Stomach (tissue), 4 donors: ENCODE results near the gene EIF4E.

Source experiments
- CTCF ChIP-seq, 7 experiments: fragments of 450-650 bp in 4 of 7; fragments of 200-600 bp in 3 of 7; sonication (generic) in 3 of 7; IDR thresholded peaks; one replicate each; pipeline ENCODE4 v1.5.1; 2016 to 2019; ENCODE audit warnings: antibody characterized with exemption in 7 of 7, control low read depth in 2 of 7, mild to moderate bottlenecking in 1 of 7
- EP300 ChIP-seq: sonication (generic); formaldehyde crosslinking; IDR thresholded peaks from one replicate; pipeline ENCODE4 v1.6.1; 2017; ENCODE audit warnings: antibody characterized with exemption
- POLR2A ChIP-seq, 4 donors: fragments of 450-650 bp; IDR thresholded peaks; one replicate each; pipeline ENCODE4 v1.6.1; 2016; ENCODE audit warnings: antibody characterized with exemption in 4 of 4, control low read depth in 2 of 4, mild to moderate bottlenecking in 1 of 4, moderate library complexity in 1 of 4

GRCh38 chr4:98903561-98903960 lies 25.4 kb downstream of the EIF4E start:
- TF ChIP-seq POLR2A (IDR thresholded peaks at IDR 0.05) (no peak), CTCF (IDR thresholded peaks at IDR 0.05) (no peak), EP300 (no peak)
